Measurements from ENCODE around the gene FEM1C. TPM values are rescaled to one million over a fixed set of nuclear protein-coding genes. Genes with fewer than 3 reads are reported as not detected.

FEM1C gene
- total and polyA plus RNA-seq, 10 of the 15 experiments (the other 5 are each of a cell fraction or from before 2014, with no cell fraction given): 1.9 to 15.6 (median 8.0) TPM

GRCh38 chr5:115559524-115559923 is 14.9 kb upstream of the FEM1C start (continued):
- no peak for TF ChIP-seq BCL11A (IDR thresholded peaks at IDR 0.05; ENCODE audit: low read depth, low read length)
- no peak for TF ChIP-seq SRF (IDR thresholded peaks at IDR 0.05; ENCODE audit: low read depth in 2 of 2, low read length in 2 of 2)
- TF ChIP-seq PML (IDR thresholded peaks at IDR 0.05; ENCODE audit: low read length): no peak
- TF ChIP-seq MLLT1 (IDR thresholded peaks at IDR 0.05): no peak
- no peak for TF ChIP-seq SP1 (IDR thresholded peaks at IDR 0.05; ENCODE audit: low read depth, low read length)
- TF ChIP-seq ZNF217 (IDR thresholded peaks at IDR 0.05): no peak
- no peak for TF ChIP-seq PAX5 (IDR thresholded peaks at IDR 0.05; ENCODE audit: borderline replicate concordance, low read depth, low read length)
- TF ChIP-seq ZBTB40 (IDR thresholded peaks at IDR 0.05; ENCODE audit: borderline replicate concordance): no peak
- no peak for TF ChIP-seq ATF3 (IDR thresholded peaks at IDR 0.05; ENCODE audit: borderline replicate concordance, extremely low read depth, low read depth, low read length)
- no peak for TF ChIP-seq CREB1 (IDR thresholded peaks at IDR 0.05; ENCODE audit: low read depth)

All from GM12878 (cell line).